HEK293 (cell line): ENCODE results near the gene RAB11FIP3.

Source experiments
- CTCF ChIP-seq: fragments of 450-650 bp; formaldehyde crosslinking; IDR thresholded peaks from 2 replicates; pipeline ENCODE4 v1.5.1; 2016; ENCODE audit warnings: missing biosample characterization, missing genetic modification characterization
- HOXC10 ChIP-seq: sonication (generic); formaldehyde crosslinking; IDR thresholded peaks from 2 replicates; pipeline ENCODE4 v1.8.1; 2023; ENCODE audit warnings: mild to moderate bottlenecking, missing genetic modification reagents
- PATZ1 ChIP-seq: fragments of 450-650 bp; formaldehyde crosslinking; IDR thresholded peaks from 2 replicates; pipeline ENCODE4 v1.5.1; 2016; ENCODE audit warnings: missing biosample characterization, missing genetic modification characterization
- SCRT2 ChIP-seq: fragments of 450-650 bp; formaldehyde crosslinking; IDR thresholded peaks from 2 replicates; pipeline ENCODE4 v1.5.1; 2016; ENCODE audit warnings: missing biosample characterization, missing genetic modification characterization
- SETDB1 ChIP-seq: IDR thresholded peaks from one replicate; pipeline ENCODE4 v1.6.1; 2017; ENCODE audit warnings: mild to moderate bottlenecking, low read length, moderate library complexity, mixed read lengths; ENCODE audit not compliant: insufficient read length
- ZNF184 ChIP-seq: fragments of 450-650 bp; IDR thresholded peaks from 2 replicates; pipeline ENCODE4 v1.5.1; 2018; ENCODE audit warnings: missing biosample characterization, mild to moderate bottlenecking, missing genetic modification characterization
- ZNF274 ChIP-seq, 2 experiments: fragments of 200-500 bp in 1 of 2; fragments of 450-650 bp in 1 of 2; sonication (Bioruptor generic) in 1 of 2; formaldehyde crosslinking in 1 of 2; IDR thresholded peaks; 2 replicates each; pipeline versions ENCODE4 v1.5.1 to v1.6.1; 2014 to 2016; ENCODE audit warnings: borderline replicate concordance in 1 of 2, inconsistent platforms in 1 of 2, low read length in 1 of 2, missing biosample characterization in 1 of 2, missing genetic modification characterization in 1 of 2
- ZNF37A ChIP-seq: fragments of 450-650 bp; IDR thresholded peaks from 2 replicates; pipeline ENCODE4 v1.5.1; 2018; ENCODE audit warnings: missing biosample characterization, missing genetic modification characterization
- ZNF513 ChIP-seq: fragments of 450-650 bp; IDR thresholded peaks from 2 replicates; pipeline ENCODE4 v1.5.1; 2018; ENCODE audit warnings: missing biosample characterization, missing genetic modification characterization
- ZNF518A ChIP-seq: fragments of 450-650 bp; formaldehyde crosslinking; conservative IDR thresholded peaks from 2 replicates; pipeline ENCODE4 v1.5.1; 2016; ENCODE audit warnings: low read depth, missing biosample characterization, missing genetic modification characterization
- ZNF670 ChIP-seq: fragments of 450-650 bp; formaldehyde crosslinking; IDR thresholded peaks from 2 replicates; pipeline ENCODE4 v1.5.1; 2016; ENCODE audit warnings: missing biosample characterization, missing genetic modification characterization, low read depth
- TF ChIP-seq, protein P1 (sequence below): fragments of 450-650 bp; formaldehyde crosslinking; IDR thresholded peaks from 2 replicates; pipeline ENCODE4 v1.5.1; 2016; ENCODE audit warnings: missing biosample characterization, missing genetic modification characterization
- TF ChIP-seq, protein P2 (sequence below): fragments of 450-650 bp; formaldehyde crosslinking; IDR thresholded peaks from 2 replicates; pipeline ENCODE4 v1.5.1; 2016; ENCODE audit warnings: missing biosample characterization, missing genetic modification characterization

DNA sequence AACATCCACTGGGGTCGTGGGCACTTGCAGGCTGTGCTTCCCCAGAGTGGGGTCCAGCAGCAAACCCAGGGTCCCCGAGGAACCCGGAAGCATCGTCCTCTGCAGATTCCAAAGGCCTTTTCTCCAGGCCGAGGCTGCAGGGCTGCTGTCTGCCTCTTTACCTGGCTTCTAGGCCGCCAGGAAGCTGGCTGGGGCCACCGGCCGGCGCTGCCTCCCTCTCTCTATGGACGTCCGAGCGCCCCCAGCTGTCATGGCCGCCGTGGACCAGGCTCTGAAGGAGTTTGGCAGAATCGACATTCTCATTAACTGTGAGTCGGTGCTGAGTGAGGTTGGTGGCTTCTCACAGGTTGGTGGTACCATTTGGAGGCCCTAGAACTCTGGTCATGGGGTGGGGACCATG is 18.2 kb upstream of the RAB11FIP3 start:
- no peak for TF ChIP-seq CTCF (tag by site-specific recombination)
- TF ChIP-seq ZNF513 (tag by site-specific recombination), result no peak
- TF ChIP-seq, protein P1, sequence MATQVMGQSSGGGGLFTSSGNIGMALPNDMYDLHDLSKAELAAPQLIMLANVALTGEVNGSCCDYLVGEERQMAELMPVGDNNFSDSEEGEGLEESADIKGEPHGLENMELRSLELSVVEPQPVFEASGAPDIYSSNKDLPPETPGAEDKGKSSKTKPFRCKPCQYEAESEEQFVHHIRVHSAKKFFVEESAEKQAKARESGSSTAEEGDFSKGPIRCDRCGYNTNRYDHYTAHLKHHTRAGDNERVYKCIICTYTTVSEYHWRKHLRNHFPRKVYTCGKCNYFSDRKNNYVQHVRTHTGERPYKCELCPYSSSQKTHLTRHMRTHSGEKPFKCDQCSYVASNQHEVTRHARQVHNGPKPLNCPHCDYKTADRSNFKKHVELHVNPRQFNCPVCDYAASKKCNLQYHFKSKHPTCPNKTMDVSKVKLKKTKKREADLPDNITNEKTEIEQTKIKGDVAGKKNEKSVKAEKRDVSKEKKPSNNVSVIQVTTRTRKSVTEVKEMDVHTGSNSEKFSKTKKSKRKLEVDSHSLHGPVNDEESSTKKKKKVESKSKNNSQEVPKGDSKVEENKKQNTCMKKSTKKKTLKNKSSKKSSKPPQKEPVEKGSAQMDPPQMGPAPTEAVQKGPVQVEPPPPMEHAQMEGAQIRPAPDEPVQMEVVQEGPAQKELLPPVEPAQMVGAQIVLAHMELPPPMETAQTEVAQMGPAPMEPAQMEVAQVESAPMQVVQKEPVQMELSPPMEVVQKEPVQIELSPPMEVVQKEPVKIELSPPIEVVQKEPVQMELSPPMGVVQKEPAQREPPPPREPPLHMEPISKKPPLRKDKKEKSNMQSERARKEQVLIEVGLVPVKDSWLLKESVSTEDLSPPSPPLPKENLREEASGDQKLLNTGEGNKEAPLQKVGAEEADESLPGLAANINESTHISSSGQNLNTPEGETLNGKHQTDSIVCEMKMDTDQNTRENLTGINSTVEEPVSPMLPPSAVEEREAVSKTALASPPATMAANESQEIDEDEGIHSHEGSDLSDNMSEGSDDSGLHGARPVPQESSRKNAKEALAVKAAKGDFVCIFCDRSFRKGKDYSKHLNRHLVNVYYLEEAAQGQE (tag by site-specific recombination), result no peak
- no peak for TF ChIP-seq ZNF184 (tag by site-specific recombination)
- TF ChIP-seq ZNF274 (IDR thresholded peaks at IDR 0.05; ENCODE audit: low read length), result no peak
- TF ChIP-seq ZNF274 (tag by site-specific recombination; IDR thresholded peaks at IDR 0.05; ENCODE audit: borderline replicate concordance), result no peak
- TF ChIP-seq ZNF670 (tag by site-specific recombination), result no peak
- no peak for TF ChIP-seq HOXC10
- no peak for TF ChIP-seq SCRT2 (tag by site-specific recombination)
- TF ChIP-seq PATZ1 (tag by site-specific recombination), result no peak
- TF ChIP-seq ZNF37A (tag by site-specific recombination), result no peak
- no peak for TF ChIP-seq ZNF518A
- no peak for TF ChIP-seq SETDB1
- TF ChIP-seq, protein P2, sequence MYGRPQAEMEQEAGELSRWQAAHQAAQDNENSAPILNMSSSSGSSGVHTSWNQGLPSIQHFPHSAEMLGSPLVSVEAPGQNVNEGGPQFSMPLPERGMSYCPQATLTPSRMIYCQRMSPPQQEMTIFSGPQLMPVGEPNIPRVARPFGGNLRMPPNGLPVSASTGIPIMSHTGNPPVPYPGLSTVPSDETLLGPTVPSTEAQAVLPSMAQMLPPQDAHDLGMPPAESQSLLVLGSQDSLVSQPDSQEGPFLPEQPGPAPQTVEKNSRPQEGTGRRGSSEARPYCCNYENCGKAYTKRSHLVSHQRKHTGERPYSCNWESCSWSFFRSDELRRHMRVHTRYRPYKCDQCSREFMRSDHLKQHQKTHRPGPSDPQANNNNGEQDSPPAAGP (tag by site-specific recombination), result no peak
